Subcutaneous adipose tissue (tissue), 4 donors: Measurements from ENCODE around the gene DHFR2. TPM values are rescaled to one million over a fixed set of nuclear protein-coding genes. Genes with fewer than 3 reads are reported as not detected.

Experiments
- CTCF ChIP-seq: fragments of 450-650 bp; IDR thresholded peaks from one replicate; pipeline ENCODE4 v1.5.1; 2016; ENCODE audit warnings: low read depth, mild to moderate bottlenecking, control low read depth, antibody characterized with exemption, moderate library complexity
- total RNA-seq, 4 donors: library from RNA; depleted of rRNA; stranded (reverse); fragments of >200 nt; gene quantifications; one replicate each; pipeline ENCODE4 v1.1.0, GENCODE V29; 2016

The DHFR2 gene
- total RNA-seq, 4 donors from 2014 or later, result 2.3 to 5.5 (median 3.7) TPM

DNA sequence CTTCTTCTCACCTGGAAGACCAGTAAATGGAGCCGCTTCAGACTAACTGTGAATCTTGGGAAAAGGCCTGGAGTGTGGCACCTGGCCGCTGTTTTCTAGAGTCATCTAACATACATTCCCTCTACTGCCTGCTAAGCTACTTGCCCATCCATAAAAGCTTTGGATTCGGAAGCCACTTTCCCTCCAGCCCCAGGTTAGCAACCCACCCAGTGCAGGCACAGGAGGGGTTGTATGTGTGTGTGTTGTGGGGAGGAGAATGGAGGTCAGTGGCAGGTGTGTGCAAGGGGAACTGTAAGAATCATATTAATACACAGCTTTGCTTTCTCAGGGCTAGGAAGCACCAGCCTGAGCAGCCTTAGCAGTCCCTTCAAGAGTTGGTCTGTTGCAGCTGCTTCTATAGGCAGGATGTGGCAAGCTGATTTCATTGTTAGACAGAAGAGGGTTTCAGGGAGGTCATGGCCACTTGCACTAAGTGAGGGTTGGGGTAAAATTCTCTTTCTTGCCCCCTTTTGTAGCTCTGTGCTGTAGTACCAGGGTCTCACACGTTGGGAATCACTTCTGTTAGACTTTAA lies 9.1 kb upstream of the DHFR2 start:
- TF ChIP-seq CTCF, result no peak

DNA sequence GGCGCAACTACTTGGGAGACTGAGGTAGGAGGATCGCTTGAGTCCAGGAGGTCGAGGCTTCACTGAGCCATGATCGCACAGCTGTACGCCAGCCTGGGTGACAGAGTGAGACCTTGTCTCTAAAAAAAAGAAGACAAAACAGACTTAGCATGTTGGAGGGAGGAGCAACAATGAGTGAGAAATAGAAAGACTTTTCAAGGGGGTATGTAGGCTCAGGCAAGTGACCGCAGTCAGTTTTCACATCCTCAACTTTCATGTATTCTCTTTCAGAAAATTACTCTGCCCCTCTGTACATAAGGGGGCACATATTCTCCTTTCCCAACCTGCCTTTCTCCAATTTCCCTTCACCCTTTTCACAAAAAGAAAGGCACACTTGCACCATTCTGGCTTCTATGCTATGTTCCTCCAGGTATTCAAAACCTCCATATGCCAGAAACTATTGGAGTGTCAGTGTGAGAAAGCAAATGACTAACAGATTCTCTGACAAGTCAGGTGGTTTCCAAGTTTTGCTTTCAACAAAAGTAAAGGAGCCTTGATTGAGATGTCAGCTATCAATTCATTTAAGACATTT lies 7.7 kb upstream of the DHFR2 start:
- TF ChIP-seq CTCF, result no peak

DNA sequence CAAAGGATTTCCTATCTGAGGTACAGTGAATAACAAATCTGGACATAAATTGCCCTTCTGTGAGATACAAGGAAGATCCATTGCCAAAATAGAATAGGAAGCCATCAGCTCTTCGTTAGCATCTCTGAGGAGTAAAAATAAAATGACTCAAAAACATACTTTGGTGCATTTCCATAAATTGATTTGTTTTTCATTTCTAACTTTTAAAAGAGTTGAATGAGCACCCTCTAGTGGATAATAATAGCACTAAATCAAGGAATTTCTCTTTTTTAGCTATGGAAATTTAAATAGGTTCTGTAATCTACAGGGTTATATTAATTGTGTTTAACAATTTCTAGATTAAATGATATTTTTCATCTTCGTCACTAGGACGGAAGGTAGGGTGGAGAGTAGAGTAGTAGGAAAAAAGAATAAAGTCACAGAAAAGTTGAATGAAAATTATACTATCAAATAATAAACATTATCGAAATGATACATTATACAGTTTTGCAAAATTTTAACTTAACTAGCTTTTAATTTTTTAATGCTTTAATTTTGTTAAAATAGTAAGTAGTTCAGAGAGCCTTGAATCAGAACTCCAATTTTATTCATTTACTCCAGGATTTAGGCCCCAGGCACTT lies 6.6 kb upstream of the DHFR2 start:
- TF ChIP-seq CTCF, result no peak

DNA sequence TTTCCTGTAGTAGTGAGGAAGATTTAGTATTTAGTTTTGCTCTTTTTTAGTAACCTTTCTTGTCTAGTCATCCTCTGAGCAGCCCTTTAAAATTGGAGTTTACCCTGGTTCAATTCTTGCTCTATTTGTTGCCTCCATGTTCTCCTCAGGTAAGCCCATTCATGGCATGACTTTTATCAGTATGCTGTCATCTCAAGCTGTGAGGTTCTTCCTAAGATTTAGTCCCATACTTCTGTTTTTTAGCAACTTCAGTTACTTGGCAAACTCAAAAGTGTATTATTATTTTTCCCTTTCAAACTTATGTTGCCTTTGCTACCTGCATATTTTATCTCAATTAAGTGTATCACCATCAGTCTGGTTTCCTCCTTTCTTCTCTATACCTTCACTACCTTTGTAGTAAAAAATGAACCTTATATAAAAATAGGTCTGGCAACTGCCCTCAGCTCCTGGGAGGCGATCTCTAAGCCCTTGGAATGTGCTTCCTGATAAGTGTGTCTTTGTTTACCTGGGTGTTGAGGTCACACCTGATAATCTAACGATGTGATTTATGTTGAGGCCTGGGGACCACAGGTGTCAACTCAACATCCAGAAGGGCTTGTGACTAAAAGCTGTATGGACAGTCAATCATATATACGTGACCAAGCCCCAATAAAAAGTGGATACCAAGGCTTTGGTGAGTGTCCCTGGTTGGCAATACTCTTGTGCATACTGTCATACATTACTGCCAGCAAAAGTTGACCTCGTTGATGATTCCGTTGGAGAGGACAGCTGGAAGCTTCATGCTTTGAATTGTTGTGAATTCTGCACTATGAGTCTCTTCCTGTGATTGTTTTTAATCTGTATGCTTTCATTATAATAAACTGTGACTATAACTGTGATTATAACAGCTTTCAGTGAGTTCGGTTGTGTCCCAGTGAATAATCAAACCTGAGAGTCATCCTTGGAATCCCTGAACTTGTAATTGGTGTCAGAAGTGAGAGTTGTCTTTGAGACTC lies 4.1 kb upstream of the DHFR2 start:
- no peak for TF ChIP-seq CTCF

DNA sequence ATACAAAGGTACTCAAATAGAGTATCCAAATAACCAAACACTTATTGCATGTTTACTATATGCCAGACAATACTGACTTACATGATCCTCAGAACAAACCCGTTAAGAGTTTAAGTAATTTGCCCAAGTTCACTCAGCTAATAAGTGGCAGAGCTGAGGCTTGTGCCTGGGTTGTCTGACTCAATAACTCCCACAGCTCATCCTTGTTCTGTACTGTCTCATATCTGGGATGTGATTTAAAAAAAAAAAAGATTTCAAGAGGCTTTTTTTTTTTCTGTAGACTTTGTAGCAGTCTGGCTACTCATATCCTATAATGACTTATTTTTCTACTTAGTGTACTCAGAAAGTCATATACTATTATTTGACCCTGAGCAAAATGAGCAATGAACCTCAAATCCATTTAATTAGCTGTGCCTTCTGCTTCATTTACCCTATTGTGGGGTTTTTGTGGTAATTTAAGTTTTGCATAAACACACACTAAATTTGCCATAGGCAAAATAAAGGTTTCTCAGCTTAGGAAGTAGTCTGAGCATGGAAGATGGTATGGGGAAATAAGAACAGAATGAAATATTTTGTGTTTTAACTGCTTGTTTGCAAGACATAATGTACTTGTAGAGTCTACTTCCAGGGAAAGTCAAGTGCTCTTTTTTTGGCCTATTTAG lies 3.2 kb upstream of the DHFR2 start:
- TF ChIP-seq CTCF, result no peak

- no peak for TF ChIP-seq CTCF
Measured at GRCh38 chr3:94065122-94065521, 2.4 kb upstream of the DHFR2 start.
